NCI-H2107 treated with DMSO at 0.1 percent for 48 hours (cell line): Measurements from ENCODE around the gene ZNF512B.

ENCODE experiments used
- DNase-seq: peaks from one replicate; lab custom pipeline; 2025; ENCODE audit not compliant: unreplicated experiment; lab: John Stamatoyannopoulos, UW

The ZNF512B gene

DNA sequence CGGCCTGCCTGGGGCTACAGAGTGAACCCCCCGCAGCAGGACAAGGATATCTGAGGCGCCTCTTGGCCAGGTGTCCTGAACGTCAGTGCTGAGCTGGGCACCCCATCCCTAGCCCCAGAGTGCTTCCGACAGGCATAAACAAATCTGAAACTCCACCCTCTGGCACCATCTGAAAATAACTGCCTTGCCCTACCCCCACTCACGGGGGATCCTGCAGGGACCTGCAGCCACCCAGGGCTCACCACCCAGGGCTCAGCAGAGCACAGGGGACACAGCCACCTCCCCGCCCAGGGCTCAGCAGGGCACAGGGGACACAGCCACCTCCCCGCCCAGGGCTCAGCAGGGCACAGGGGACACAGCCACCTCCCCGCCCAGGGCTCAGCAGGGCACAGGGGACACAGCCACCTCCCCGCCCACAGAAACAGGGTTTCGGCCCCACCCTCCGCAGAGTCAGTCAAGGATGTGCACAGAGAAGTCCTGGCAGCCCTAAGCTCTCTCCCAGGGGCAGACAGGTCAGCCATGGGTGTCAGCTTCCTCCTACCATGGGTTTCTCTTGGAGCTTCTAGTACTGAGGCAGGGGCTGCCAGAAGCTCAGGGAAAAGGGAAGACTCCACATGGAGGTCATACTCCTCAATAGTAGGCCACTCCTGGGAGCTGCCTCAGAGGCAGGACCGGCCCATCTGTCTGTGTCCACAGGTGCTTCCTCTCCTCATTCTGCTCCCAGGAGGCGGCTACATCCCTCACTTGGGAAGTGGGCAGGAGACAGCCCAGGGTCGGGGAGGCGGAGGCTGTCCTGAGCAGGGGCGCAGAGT lies 18.1 kb downstream of the ZNF512B start:
- DNase-seq = no peak

DNA sequence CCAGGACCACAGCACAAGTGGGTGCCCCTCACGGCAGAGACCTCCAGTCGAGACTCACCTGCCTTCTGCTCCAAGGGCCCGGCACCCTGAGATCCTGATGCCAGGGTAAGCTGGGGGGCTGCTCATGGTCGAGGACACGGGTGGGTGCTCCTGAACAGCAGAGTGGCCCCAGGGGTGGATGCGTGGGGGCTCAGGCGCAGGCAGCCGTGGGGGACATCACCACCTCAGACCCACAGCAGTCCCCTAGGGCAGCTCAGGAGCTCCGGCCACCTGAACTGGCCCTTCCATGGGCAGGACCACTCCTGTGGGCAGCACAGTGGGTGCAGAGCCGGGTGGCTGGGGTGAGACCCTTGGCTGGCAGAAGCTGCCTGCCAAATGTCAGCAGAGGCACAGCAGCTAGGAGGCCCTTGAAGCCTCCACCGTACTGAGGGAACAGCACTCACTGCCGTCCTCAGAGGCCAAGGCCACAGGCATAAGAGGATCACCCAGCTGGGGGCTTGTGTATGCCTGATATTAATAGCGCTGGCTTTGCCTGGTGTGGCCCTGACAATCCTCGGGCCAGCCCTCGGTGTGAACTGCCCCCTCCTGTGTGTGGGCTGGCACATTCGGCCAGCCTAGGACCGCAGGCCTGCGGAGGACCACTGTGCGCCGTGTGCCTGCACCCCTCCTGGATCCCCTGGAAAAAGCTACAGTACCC lies 18.9 kb downstream of the ZNF512B start:
- DNase-seq = no peak

DNA sequence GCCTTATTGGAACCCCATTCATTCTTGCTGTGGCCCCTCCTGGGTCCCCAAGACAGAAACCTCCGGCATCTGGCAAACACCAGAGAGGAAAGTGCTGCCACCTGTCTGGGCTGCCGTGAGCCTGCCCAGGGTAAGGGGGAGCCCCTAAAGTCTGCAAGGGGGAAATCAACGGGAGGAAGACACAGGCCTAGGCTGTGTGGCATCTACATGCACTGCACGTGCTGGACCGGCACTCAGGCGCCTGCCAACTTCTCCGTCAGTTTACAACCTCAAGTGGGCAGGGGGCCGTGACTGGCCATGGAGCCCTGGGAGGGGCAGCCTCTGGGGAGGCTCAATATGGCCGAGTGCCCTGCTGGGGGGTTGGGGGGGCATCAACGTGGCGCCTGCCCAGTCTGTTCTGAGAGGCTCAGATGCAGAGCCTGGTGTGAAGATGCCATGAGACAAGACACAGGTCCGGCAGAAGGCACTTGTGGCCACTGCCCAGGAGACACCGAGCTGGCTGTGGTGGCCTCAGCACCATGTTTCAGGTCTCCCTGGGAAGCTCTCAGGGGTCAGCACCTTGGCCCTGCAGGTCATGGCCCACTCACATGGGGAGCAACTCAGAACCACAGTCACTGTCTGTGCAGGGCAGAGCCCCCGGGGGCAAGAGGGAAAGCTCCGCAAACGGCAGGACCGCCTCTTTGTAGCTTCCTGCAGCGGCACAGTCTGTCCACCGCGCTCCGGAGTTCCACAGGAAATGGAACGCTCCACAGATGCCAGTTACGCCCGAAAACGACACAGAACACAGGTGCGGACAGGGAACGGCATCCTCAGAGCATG lies 21.9 kb downstream of the ZNF512B start:
- no peak for DNase-seq

DNA sequence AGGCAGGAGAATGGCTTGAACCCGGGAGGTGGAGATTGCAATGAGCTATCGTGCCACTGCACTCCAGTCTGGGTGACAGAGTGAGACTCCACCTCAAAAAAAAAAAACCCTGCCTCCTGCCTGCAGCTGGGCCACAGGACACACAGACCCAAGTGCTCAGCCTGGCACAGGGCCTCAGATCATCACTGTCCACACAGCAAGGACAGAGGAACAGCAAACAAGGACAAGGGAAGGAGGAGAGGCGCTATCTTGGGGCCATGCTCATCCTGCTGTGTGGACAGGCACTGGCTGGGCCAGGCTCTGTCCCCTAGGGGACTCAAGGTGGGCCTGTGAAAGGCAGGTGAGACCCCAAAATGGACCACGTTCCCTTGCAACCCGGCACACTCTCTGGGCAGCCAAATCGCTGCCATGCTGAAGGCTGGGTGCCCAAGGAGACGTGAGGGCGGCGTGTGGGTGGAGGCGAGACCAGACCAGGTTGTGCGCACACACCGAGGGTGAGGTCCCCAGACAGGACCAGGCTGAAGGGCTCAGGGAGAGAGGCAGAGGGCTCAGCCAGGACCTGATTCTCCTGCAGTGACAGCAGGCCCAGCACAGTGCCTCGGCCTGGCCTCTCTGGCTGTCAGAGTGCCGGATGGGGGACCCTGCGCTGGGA lies 22.6 kb downstream of the ZNF512B start:
- no peak for DNase-seq

DNA sequence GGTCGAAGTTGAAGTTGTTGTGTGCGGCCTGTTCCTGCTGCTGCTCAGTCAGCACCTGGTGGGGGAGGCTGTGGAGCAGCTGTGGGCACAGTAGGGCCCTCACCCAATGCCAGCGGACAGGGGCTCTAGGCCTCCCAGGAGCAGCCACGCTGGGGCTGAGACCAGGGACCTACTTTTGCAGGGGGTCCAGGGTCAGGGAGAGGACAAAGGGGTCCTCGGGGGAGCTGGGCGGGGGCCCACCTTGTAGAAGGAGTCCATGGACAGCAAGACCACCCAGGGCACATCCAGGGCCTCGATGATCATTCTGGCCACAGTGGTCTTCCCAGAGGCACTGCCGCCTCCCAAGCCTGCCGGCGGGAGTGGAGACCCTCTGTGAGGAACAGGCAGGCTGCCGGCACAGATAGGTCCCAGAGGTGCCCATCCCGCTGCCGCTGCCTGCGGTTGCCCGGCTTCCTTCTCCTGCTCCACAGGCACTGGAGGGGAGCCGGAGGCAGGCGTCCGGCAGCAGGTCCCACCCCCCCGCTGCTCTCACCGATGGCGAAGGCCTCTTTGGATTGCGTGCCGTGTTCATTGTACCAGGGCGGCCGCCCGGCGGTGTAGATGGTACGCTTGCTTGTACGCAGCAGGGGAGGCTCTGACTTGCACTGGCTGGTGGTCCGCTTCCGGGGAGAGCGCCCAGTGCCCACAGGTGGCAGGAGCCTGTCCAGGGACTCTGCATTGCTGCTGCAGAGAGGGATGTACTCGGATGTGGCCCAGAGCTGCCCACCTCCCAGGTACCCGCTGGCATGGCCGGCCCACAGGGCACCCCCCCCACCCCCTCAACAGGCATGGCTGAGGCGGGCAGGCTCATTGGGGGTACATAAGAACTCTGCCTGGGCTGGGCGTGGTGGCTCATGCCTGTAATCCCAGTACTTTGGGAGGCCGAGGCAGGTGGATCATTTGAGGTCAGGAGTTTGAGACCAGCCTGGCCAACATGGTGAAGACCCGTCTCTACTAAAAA lies 23.5 kb downstream of the ZNF512B start:
- no peak for DNase-seq

DNA sequence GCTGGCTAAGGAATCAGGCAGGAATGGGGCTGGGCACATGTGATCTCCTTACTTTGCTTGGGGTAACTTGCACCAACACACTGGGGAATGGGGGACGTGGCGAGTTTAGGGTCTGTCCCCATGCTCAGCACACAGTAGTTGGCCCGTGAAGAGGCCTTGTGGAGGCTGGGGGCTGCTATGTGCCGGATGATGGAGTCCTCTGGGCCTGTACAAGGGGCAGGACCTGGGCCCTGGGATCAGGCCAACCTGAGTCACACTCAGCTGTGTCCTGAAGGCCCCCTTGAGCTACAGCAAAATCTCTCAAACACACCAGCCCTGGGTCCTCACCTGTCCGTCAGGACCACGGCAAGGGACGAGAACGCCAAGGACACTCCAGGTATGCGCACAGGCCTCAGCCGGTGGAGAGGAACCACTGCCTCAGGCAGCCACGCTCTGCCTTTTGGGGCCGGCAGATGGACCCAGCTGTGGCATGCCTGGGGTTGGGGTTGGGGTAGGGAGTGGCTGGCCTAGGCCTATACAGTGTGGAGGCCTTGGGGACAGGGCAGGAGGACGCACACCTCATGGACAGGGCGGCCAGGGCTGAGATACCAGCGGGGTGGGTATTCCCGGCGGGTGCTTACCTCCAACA lies 24.6 kb downstream of the ZNF512B start:
- no peak for DNase-seq

DNA sequence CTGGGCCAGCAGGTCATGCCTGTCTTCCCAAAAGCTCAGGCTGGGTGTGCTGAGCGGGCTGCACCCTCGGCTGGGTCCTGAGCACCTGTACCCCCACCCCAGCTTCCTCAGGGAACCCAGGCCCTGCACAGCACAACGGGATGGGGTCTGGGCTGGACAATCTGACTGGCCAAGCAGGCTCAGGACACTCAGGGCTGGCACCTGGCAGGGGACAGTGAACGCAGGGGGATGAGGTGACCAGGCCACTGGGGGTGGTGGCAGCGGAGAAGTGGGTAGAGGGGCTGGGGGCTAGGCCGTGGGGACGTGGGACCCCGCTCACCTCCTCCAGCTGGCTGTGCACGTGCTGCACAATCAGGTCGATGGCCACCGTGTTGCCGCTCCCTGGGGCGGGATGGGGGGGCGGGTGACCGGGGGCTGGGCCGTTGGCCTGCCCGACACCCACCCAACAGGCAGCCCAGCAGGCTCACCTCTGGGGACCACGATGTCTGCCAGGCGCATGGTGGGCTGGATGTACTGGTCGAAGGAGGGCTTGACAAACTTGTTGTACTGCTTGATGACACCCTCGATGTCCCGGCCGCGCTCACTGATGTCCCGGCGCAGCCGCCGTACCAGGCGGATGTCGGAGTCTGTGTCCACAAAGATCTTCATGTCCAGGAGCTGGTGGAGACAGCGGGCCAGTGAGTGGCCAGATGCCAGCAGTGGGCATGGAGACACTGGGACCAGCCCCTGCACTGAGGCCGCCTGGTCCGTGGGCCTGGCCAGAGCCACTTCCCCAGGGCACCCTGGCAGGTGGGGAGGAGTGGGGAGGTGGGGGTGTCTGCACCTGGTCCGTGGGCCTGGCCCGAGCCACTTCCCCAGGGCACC lies 25.4 kb downstream of the ZNF512B start:
- DNase-seq = no peak

DNA sequence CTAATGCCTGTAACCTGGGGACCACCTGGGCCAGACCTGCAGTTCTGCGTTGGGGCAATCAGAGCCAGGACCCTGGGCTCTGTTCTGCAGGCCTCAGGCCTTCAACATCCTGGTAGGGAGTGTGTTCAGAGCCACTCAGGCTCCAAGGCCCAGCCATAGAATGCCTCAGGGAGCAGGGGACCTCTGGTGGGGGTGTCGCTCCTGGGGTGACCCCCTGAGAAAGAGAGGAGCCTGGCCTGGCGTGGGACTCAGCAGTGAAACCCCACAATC lies 26.0 kb downstream of the ZNF512B start:
- no peak for DNase-seq

DNA sequence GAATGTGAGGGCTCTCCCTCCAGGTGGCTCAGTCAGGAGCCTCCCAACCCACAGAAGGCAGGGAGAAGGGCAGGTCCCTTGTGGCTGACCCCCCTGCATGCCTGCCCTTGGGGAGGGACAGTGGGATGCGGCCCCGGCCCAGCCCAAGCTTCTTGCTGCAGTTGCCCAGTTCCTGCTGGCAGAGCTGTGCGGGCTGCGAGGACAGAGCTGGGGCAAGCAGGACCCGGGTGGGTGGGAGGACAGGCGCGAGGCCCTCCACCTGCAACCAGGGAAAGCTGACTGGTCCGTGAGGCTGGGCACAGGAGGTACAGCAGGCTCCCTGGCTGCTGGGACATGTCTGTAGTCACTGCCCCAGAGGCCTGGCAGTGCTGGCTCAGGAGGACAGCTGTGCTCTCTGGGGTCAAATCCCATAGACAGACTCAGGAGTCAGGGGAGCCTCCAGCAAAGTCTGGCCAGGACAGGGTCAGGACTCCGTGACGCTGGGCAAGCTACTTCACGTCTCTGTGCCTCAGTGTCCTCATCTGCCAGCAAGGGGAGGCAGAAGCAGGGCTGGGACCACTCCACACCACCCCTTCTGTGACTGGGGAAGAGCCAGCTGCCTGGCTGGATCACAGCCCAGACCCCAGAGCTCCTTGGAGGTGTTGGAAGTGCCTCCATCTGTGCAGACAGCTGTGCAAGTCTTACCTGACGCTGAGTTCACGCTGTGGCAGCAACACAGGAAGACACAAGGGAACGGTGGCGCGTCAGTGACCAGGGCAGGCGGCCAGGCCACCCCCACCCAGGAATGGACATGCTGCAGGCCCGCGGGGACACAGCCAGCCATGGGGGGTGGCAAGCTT lies 26.5 kb downstream of the ZNF512B start:
- no peak for DNase-seq

DNA sequence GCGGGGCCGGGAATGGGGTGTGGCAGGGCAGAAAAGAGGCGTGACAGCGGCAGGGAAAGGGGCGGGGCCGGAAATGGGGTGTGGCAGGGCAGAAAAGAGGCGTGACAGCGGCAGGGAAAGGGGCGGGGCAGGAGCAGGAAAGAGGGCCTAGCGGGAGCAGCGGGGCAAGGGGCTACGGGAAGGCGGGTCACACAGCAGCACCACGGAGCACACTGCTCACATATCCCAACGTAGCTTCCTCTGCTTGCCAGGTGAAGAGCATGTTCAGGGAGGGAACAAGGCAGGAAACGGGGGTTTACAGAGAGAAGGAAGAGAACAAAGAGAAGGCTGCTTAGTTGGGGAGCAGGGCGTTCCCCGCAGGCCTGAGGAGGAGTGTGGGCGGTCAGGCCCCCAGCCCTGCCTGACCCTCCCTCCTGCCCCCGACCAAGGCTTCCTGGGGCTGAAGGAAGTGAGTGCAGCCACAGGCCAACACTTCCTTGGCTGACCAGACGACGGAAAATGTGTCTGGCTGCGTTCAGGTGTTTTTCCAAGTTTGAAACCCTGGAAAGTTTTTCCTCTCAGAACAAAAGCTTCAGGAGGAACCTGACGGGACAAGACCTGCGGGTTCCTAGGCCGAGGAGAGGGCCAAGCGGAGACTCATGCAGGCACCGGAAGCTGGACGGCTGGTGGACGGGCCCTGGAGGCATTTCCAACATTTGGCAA lies 27.3 kb downstream of the ZNF512B start:
- no peak for DNase-seq

DNA sequence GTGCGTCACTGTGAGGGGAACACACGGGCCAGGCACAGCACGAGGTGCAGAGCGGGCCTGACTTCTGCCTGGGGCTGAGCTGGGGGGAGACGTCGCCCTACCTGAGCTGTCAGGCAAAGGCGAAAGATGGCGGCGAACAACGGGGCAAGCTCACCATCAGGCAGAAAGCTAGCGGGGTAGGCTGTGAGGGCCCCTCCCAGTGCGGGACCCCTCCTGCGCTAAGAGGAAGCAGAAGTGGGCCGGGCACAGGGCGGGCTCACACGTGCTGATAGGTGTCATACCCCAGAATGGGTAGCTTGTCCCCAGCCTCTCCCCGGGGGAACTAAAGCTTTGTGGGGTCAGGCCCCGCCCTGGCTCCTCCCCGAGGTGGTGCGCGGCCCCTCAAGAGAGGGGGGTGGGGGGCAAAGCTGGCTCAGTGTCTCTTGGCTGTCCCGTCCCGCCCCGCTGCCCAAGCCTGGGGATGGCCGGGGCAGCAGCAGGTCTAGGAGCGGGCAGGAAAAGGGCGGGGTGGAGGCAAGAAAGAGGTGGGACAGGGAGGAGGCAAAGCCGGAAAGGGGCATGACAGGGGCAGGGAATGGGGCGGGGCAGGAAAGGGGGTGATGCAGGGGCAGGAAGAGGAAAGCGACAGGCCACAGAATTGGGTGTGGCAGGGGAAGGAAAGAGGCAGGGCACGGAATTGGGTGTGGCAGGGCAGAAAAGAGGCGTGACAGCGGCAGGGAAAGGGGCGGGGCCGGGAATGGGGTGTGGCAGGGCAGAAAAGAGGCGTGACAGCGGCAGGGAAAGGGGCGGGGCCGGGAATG lies 28.2 kb downstream of the ZNF512B start:
- no peak for DNase-seq

DNA sequence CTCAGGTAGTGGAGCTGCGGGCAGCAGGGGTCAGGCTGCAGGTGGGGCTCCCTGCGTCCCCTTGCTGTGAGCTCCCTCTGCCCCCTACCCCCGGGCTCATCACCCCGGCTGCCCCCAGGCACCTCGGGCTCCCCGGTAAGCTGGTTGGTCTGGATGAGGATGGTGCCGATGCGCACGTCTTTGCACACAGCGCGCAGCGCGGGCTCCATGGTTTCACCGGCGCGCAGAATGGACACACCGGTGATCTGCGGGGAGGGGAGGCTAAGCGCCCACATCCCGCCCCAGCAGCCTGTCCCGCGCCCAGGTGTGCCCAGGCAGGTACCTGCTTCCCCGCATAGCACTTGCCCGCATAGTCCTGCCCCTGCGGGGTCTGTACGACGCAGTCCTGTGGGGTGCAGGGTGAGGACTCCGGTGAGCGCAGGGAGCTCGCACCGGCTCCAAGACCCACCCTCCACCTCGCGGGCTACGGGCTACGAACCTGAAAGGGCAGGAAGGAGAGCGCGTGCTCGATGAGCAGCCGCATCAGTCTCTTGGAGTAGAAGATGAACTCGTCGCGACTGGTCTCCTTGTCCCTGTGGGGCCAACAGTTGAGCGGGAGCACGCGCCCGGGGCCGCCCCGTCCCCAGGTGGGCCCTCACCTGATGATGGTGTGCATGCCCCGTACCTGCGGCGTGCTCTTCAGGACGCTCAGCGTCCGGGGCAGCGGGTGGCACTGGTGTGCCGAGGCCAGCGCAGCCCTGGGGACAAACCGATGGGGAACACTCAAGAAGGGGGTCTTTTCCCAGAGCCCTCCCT lies 29.1 kb downstream of the ZNF512B start:
- DNase-seq = no peak

DNA sequence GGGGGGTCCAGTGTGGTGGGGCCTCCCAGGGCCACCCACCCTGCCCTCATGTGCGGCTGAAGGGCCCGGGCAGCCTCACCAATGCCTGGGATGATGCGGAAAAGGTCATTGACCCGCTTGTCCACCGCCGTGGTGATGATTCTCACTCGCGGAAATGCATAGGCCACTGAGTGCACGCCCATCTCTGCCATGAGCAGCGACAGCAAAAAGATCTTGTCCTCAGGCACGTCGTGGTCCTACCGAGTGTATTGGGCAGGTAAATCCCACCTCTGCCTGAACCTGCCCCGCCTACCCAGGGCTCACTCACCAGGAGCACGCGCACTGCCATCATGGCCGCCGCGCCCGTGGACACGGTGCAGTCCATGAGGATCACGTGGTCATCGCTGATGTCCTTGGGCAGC lies 29.7 kb downstream of the ZNF512B start:
- no peak for DNase-seq

DNA sequence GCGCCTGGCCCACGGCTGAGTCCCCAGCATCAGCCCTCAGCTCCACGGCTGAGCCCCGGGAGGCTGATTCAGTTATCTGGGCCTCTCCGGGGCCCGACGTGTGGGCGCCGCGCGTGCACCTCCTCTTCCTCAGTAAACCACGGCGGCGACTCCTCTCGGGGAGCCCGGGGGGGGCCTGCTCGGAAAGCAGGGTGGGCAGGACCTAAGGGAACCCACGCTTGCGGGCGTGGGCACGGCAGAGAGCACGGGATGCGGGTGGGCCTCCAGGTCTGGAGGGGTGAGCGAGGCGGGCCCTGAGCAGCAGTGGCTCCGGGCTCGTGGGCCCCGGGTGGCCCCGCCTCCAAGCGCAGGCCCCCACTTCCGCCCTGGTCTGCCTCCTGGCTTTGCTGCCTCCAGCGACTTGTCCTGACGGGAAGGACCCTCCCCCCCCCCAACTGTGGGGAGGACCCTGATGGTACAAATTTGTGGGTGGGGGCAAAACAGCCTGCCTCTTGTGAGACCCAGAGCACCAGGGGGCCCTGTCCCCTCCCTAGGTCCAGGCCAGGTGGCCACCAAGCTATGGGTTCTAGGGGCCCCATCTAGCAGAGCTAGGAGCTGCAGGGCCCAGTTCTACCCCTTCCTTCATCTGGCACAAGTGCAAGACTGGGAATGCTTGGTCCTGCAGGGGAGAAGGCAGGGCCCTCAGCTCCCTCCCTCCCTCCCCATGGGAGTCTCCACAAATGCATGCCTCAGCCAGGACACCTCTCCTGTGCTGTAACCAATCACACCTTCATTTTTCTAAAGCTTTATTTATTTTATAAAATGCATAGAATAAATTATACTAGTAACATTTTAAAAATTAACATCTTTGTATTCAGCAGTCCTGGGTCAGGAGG lies 30.4 kb downstream of the ZNF512B start:
- no peak for DNase-seq

DNA sequence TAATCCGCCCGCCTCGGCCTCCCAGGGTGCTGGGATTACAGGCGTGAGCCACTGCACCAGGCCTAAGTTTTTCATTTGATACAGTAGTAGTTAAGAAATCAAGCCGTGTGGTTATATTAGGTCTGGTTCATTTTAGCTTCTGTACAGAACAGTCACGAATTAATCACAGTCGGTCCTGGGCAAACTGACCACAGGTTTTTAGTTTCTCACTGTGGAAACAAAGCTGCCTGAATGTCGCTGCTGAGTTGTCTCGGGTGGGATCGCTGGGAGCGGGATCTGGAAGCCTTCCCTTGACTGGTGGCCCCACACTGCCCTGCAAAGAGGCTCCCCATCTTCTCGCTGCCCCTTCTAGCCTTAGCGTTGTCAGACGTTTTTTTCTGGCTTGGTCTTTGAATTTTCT lies 32.1 kb downstream of the ZNF512B start:
- DNase-seq = no peak
